ENCODE measurements around the gene ZNF552. TPM values are rescaled to one million over a fixed set of nuclear protein-coding genes. Genes with fewer than 3 reads are reported as not detected.

The ZNF552 gene
- total and polyA plus RNA-seq, 2 of the 13 experiments (the other 11 are each of a cell fraction or from before 2014, with no cell fraction given): 8.1 to 16.6 TPM

GRCh38 chr19:57814505-57815246 lies at the start of gene ZNF552 (continued):
- TF ChIP-seq HBP1 (CRISPR knock-in tag; IDR thresholded peaks at IDR 0.05; ENCODE audit: low read depth): peak; percentile 53; the same call in 1 of the 2 replicates
- TF ChIP-seq ATF1 (CRISPR knock-in tag; IDR thresholded peaks at IDR 0.05): peak; percentile 91
- TF ChIP-seq CBX1 (IDR thresholded peaks at IDR 0.05; ENCODE audit: low read depth): no peak
- no peak for TF ChIP-seq KDM1A (CRISPR knock-in tag; IDR thresholded peaks at IDR 0.05)
- no peak for TF ChIP-seq LCORL (IDR thresholded peaks at IDR 0.05)
- TF ChIP-seq LCORL (CRISPR knock-in tag; IDR thresholded peaks at IDR 0.05): peak; percentile 29; the same call in 1 of the 2 replicates
- TF ChIP-seq IKZF5 (CRISPR knock-in tag; IDR thresholded peaks at IDR 0.05): peak; percentile 76
- TF ChIP-seq ZNF260 (CRISPR knock-in tag; IDR thresholded peaks at IDR 0.05; ENCODE audit: borderline replicate concordance, low read depth): no peak
- TF ChIP-seq MLX (CRISPR knock-in tag; IDR thresholded peaks at IDR 0.05): no peak
- TF ChIP-seq TFDP1 (CRISPR knock-in tag; IDR thresholded peaks at IDR 0.05; ENCODE audit: borderline replicate concordance): no peak
- no peak for TF ChIP-seq GFI1 (CRISPR knock-in tag; IDR thresholded peaks at IDR 0.05; ENCODE audit: borderline replicate concordance)
- TF ChIP-seq ZNF83 (CRISPR knock-in tag; IDR thresholded peaks at IDR 0.05; ENCODE audit: borderline replicate concordance): no peak
- TF ChIP-seq ELF1 (CRISPR knock-in tag; IDR thresholded peaks at IDR 0.05): peak; percentile 93
- no peak for TF ChIP-seq ZBTB7A (CRISPR knock-in tag; IDR thresholded peaks at IDR 0.05)
- TF ChIP-seq FOSL2 (CRISPR knock-in tag; IDR thresholded peaks at IDR 0.05): no peak
- TF ChIP-seq SNAPC4 (CRISPR knock-in tag; IDR thresholded peaks at IDR 0.05): no peak
- no peak for TF ChIP-seq ZNF780A (CRISPR knock-in tag; IDR thresholded peaks at IDR 0.05)
